Inferior parietal cortex (tissue), 1 donor: Measurements from ENCODE around the gene ZMPSTE24.
"Not testable (repeated sequence)": the region's sequence is repeated elsewhere in the genome, so short reads cannot be mapped to it uniquely, and the experiment has no call there.

Experiments used
- DNase-seq: peaks from one replicate; pipeline ENCODE4 v3.0.0-alpha.2; 2016; ENCODE audit errors: extremely low spot score

Gene ZMPSTE24

DNA sequence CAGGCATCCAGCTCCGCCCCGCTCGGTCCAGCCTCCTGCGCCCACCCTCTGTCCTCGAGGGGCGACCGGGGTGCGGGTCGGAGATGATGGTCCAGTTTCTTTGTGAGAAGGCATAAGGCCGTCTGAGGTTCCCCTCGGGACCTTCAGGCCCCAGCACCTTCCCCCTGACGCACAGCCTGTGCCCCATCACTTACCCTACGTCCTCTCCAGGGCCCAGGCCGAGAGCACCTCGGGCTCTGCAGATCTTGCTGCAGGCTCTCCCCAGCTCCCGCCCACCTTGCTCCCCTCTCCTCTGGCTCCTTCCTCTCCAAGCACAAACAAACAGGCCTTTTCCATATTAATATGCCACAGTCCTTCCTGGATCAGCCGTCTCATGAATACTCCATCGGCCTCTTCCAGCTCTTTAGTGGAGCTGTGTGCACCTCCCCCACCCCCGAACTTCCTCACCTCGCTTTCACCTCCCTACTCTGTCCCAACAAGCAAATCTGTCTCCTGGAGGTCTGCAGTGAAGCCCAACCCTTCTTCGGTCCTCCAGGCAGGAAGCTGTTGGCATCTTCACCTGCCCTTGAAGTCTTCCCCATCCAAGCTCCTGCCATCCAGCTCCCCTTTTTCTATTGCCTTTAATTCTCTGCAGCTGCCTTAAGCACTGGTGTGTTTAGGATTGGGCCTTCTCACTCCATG is 59.5 kb downstream of the ZMPSTE24 start:
- no peak for DNase-seq

DNA sequence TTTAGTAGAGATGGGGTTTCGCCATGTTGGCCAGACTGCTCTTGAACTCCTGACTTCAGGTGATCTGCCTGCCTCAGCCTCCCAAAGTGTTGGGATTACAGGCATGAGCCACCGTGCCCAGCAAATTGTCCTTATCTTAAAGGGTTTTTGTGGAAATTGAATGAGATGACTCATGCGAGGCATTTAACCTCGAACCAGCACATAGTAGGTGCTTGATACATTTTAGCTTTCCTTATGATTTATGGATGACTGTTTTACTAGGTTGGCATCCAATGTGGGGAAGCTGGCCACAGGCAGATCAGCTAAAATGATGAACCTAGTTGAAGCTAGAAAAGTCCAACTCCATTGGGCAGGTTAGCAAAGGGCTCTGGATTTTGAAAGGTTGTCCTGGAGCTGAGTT is 60.4 kb downstream of the ZMPSTE24 start:
- no peak for DNase-seq

DNA sequence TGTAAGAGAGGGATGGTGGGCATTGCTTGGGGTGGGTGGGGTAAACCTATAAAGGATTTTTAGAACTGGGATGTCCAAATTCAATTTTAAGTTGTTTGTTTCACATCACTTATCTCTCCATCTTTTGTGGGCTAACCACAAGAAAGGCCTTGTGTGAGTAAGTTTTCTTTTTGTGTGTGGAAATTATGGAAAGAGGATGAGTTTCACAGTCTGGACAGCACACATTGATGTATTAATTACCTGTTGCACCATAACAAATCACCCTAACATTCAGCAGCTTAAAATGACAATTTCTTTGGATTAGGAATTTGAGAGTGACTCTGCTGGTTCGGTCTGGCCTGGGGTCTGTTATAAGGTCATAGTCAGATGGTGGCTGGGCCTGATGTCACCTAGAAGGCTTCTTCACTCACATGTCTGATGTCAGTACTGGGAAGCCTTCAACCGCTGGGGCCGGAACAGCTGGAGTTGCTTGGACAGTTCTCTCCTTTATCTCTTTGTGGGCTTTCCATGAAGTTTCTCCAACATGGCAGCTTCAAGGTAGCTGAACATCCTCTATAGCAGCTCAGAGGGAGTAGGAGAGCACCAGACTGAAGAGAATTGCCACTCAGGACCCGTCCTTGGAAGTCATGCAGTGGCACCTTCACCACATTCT is 61.1 kb downstream of the ZMPSTE24 start:
- no peak for DNase-seq

DNA sequence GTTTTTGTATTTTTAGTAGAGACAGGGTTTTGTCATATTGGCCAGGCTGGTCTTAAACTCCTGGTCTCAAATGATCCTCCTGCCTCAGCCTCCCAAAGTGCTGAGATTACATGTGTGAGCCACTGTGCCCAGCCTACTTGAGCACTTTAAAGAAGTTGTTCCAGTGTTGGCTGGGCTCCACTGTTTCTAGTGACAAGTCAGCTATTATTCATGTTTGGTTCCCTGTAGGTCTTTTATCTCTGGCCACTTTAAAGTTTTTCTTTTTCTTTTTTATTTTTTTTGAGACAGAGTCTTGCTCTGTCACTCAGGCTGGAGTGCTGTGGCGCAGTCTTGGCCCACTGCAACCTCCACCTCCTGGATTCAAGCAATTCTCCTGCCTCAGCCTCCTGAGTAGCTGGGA is 73.4 kb downstream of the ZMPSTE24 start:
- DNase-seq: not testable (repeated sequence)

DNA sequence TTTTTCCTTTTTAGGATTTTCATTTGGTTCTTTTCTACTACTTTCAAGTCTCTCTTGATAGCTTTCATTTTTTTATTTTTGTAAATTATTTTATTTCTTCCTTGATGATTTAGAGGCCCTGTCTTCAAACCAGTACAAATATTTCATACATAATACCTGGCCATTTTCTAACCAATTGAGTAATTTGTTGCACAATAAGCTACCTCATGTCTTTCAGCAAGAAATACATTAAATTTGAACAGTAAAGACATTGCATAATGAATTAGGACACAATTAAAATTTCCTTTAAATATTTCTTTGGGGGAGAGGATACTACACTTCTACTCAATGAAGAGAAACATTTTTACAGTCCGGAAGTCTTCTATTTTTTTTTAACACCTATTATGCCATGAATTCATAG is 74.7 kb downstream of the ZMPSTE24 start:
- DNase-seq: no peak

DNA sequence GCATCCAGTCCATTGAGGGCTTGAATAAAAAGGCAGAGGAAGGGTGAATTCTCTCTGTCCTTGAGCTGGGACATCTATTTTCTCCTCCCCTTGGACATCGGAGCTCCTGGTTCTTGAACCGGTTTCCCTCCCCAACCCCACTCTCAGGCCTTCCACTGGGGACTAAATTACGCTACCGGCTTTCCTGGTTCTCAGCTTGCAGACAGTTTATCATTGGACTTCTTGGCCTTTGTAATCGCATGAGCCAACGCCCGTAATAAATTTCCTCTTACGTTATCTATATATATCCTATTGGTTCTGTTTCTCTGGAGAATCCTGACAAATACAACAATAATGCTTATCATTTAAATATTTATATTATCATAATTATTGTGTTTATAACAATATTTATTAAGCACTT is 79.4 kb downstream of the ZMPSTE24 start:
- no peak for DNase-seq

DNA sequence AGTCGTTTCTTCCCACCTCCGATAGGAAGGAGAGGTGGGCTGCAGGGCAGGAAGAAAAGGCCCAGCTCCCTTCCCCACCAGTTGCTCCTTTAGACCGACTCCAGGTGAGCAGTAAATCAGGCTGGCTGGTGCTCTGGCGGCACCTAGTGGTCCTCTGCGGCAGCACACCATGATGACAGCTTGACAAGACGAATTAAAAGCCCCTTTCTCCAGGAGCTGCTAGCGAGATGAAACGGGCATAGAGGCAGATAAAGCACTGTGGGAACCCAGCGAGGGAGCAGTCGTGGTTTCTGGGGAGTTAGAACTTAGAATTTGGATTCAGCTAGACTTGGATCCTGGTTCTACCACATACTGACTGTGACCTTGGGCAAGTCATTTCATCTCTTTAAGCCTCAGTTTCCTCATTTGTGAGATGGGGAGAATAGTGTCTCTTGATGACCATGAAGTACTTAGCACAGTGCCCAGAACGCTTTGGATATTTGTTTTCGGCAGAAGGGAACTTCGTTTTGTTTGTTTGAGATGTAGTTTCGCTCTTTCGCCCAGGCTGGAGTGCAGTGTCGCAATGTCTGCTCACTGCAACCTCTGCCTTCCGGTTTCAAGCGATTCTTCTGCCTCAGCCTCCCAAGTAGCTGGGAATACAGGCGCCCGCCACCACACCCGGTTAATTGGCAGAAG is 80.8 kb downstream of the ZMPSTE24 start:
- DNase-seq: peak; percentile 85

DNA sequence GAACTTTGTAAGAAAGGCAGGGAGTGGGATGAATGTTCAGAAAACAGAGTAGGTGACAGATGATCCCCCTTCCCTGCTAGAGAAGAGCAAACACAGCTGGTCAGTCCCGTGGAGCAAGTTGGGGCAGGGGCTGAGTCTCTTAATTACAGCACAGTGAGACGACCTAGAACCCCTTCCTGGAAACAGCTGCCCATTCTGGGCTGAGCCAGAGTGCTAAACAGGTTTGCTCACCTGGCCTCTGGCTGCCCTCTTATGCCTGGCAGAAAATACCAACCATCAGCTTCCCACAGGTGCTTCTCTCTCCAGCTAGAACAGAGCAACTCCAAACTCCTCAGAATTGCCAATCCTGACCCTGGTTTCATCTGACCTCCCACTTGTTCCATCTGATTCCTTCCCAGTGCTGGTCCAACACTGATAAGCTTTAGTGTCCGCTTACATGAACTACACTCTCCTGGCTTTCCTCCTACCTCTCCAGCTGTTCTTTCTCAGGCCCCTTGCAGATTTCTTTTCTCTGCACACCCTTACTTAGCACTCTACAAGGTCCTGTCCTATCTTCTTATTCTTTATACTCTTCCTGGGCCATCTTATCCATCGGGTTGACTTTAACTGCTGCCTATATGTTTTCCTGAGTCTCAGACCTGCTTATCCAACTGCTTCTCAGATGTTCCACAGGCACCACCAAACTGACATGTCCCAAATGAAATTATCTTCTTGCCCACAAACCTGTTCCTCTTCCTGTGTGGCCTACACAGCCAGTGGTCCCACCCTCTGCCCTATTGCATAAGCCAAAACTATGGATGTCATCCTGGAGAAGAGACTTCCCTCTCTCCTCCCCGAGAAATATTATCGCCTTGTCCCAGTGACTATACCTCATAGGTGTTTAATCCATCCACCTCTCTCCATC is 81.6 kb downstream of the ZMPSTE24 start:
- DNase-seq: no peak

DNA sequence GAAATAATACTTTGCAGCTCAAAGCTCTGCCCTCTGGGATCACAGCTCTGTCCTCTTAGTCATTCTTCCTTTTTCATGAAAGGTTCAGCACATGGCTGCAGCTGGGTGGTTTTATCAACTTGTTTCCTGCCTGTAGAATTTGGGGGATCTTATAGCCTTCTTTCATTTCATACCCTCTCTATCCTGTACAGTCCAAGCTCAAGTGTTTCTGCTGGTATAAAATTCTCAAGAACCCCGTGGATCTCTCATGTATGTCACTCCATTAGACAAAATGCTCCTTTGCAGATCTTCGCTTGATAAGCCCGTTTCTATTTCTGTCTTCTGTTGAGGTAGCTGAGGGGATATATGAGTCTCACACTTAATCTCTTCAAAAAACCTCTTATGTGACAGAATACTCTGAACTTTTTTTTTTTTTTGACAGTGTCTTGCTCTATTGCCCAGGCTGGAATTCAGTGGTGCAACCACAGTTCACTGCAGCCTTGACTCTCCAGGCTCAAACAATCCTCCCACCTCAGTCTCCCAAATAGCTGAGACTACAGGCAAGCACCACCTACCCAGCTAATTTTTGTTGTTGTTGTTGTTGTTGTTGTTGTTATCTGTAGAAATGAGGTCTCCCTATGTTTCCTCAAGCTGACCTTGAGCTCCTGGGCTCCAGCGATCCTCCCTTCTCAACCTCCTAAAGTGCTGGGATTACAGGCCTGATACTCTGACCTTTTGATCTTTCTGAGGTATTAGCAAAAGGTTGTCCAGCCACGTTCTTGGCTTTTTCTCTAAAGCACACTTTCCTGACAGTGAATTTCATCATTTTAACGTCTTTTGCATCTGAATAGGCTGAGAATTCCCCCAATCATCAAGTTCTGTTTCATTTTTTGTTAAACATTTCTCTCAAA is 83.7 kb downstream of the ZMPSTE24 start:
- DNase-seq: no peak

DNA sequence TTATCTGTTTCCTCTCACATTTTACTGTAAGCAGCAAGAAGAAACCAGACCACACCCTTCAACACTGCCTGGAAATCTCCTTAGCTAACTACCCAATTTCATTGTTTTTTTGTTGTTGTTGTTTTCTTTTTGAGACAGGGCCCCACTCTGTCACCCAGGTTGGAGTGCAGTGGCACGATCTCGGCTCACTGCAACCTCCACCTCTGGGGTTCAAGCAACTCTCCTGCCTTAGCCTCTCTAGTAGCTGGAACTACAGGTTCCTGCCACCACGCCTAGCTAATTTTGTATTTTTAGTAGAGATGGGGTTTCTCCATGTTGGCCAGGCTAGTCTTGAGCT is 84.3 kb downstream of the ZMPSTE24 start:
- not testable (repeated sequence) for DNase-seq
